ENCODE measurements around the gene PRRC2B. TPM values are rescaled to one million over a fixed set of nuclear protein-coding genes. Genes with fewer than 3 reads are reported as not detected.

The PRRC2B gene
- total and polyA plus RNA-seq, 8 donors, result 26.3 to 251 (median 71.8) TPM

DNA sequence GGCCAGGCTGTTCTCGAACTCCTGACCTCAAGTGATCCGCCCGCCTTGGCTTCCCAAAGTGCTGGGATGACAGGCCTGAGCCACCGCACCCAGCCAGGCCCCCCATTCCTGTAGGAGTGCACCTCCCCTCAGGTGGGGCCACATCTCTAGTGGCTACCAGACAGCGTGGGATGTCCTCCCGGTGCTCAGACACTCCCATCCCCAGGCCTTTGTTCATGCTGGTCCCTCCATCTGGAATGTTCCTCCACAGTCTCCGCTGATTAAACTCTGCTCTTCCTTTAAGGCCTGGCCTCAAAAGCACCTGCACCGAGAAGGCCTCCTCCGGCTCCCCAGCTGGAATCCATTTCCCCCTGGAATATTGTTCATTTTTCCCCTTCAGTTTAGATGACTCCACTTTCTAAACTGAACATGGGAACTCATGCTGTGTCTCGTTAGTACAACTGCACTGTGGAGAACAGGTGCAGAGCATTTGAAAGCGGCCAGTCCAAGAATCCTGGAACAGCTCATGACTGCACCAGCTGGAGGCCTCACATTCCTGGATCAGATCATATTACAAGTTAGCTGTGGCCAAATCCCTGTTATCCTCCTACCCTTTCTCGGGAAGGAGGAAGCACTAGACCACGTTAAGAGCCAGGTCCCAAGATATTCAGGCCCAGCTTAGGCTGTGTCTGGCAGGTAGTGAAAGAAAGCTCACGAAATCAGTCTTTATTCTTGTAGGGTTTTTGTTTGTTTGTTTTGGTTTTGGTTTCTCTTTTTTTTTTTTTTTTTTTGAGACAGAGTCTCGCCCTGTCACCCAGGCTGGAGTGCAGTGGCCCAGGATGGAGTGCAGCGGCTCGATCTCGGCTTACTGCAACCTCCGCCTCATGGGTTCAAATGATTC is 10.8 kb upstream of the PRRC2B start:
- H3K9me3 ChIP-seq, result no peaks in the 10 kb centered on the region
- TF ChIP-seq, protein P1, sequence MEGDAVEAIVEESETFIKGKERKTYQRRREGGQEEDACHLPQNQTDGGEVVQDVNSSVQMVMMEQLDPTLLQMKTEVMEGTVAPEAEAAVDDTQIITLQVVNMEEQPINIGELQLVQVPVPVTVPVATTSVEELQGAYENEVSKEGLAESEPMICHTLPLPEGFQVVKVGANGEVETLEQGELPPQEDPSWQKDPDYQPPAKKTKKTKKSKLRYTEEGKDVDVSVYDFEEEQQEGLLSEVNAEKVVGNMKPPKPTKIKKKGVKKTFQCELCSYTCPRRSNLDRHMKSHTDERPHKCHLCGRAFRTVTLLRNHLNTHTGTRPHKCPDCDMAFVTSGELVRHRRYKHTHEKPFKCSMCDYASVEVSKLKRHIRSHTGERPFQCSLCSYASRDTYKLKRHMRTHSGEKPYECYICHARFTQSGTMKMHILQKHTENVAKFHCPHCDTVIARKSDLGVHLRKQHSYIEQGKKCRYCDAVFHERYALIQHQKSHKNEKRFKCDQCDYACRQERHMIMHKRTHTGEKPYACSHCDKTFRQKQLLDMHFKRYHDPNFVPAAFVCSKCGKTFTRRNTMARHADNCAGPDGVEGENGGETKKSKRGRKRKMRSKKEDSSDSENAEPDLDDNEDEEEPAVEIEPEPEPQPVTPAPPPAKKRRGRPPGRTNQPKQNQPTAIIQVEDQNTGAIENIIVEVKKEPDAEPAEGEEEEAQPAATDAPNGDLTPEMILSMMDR (IDR thresholded peaks at IDR 0.05), result no peak
- TF ChIP-seq POLR2A (IDR thresholded peaks at IDR 0.05) (no peak), EP300 (IDR thresholded peaks at IDR 0.05) (no peak), POLR2AphosphoS5 (IDR thresholded peaks at IDR 0.05) (peak; percentile 42 to 82 (median 75))
- H3K4me3 ChIP-seq, result no peak overlapping the region
- H3K27me3 ChIP-seq, result no peaks in the 10 kb centered on the region
- peak overlapping the region; percentile 60 to 84 (median 63) for H3K27ac ChIP-seq
- DNase-seq, result peak; percentile 77 to 90
- WGBS, 5 donors, result 43 to 54% (median 47%) methylated on average over 19 of the region's 19 CpGs
- H3K4me1 ChIP-seq, result peaks cover 11 to 24% (median 16%) of the 10 kb centered on the region in 4 donors
- intact Hi-C loops (cut with DNase I; ENCODE audit: low total_unique reads), result no loop called here
- no peaks in the 10 kb centered on the region for H3K36me3 ChIP-seq

- intact Hi-C loops (cut with DNase I; ENCODE audit: low total_unique reads), result no loop called here
- WGBS, 5 donors, result 45 to 83% (median 52%) methylated on average over 4 to 5 of the region's 5 CpGs
- Histone ChIP-seq H3K27ac (peak overlapping the region in 1 of 5 donors; percentile 68), H3K36me3 (no peaks in the 10 kb centered on the region), H3K27me3 (no peaks in the 10 kb centered on the region), H3K9me3 (no peaks in the 10 kb centered on the region), H3K4me3 (no peak overlapping the region), H3K4me1 (peaks cover 11 to 24% (median 16%) of the 10 kb centered on the region in 4 donors)
- TF ChIP-seq POLR2A (IDR thresholded peaks at IDR 0.05) (no peak), POLR2AphosphoS5 (IDR thresholded peaks at IDR 0.05) (no peak), EP300 (IDR thresholded peaks at IDR 0.05) (no peak)
- TF ChIP-seq, protein P1 (IDR thresholded peaks at IDR 0.05), result no peak
- DNase-seq, result no peak
Measured at GRCh38 chr9:131385296-131385695, 8.6 kb upstream of the PRRC2B start.

DNA sequence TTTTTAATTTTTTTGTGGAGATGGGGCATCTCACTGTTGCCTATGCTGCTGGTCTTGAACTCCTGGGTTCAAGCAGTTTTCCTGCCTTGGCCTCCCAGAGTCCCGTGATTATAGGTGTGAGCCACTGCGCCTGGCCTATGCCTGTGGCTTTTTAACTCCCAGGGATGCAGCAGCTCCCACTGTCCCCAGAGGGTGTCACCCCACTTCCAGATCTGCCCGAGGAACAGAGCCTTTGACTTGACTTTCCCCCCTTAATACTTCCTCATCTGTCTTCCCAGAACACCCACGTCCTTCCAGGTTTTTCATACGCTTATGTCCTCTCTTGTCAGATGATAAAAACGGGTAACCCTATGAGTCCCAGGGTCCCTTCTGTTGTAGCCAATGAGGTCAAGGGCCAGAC is 7.6 kb upstream of the PRRC2B start:
- peaks cover 11 to 24% (median 19%) of the 10 kb centered on the region in 4 donors for H3K4me1 ChIP-seq
- no peak for DNase-seq
- 73 to 81% (median 77%) methylated on average over 6 of the region's 6 CpGs for WGBS, 5 donors
- intact Hi-C loops (cut with DNase I; ENCODE audit: low total_unique reads), result no loop called here
- no peaks in the 10 kb centered on the region for H3K9me3 ChIP-seq
- H3K4me3 ChIP-seq, result no peak overlapping the region
- no peak overlapping the region for H3K27ac ChIP-seq
- no peaks in the 10 kb centered on the region for H3K36me3 ChIP-seq
- TF ChIP-seq POLR2A (IDR thresholded peaks at IDR 0.05), result no peak
- TF ChIP-seq, protein P1 (IDR thresholded peaks at IDR 0.05), result no peak
- TF ChIP-seq EP300 (IDR thresholded peaks at IDR 0.05), result no peak
- TF ChIP-seq POLR2AphosphoS5 (IDR thresholded peaks at IDR 0.05), result no peak
- H3K27me3 ChIP-seq, result no peaks in the 10 kb centered on the region

DNA sequence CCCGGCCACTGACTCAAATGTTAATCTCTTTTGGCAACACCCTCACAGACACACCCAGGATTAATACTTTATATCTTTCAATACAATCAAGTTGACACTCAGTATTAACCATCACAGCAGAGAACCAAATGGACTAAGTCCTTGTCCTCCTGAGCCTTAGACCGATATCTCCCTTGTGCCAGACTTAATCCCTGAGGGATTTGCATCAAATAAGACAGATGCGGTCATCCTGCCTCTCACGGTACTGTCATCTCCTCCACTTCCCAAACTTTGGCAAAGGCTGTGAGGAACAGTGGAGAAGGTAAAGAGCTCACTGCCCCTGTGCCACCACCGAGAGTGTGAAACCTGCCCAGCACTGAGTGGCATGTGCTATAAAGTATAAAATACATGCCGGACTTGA is 6.5 kb upstream of the PRRC2B start:
- DNase-seq, result no peak
- Histone ChIP-seq H3K4me1 (peaks cover 11 to 22% (median 17%) of the 10 kb centered on the region in 4 donors), H3K27ac (no peak overlapping the region), H3K9me3 (no peaks in the 10 kb centered on the region), H3K27me3 (no peaks in the 10 kb centered on the region), H3K4me3 (no peak overlapping the region), H3K36me3 (no peaks in the 10 kb centered on the region)
- intact Hi-C loops (cut with DNase I; ENCODE audit: low total_unique reads), result no loop called here
- WGBS, 5 donors, result 66 to 78% (median 70%) methylated on average over 6 of the region's 6 CpGs
- no peak for TF ChIP-seq POLR2A (IDR thresholded peaks at IDR 0.05)
- TF ChIP-seq EP300 (IDR thresholded peaks at IDR 0.05), result no peak
- TF ChIP-seq POLR2AphosphoS5 (IDR thresholded peaks at IDR 0.05), result no peak
- TF ChIP-seq, protein P1 (IDR thresholded peaks at IDR 0.05), result no peak

All from stomach (tissue), 9 donors.